ENCODE measurements around the gene ARHGEF4.

The ARHGEF4 gene

DNA sequence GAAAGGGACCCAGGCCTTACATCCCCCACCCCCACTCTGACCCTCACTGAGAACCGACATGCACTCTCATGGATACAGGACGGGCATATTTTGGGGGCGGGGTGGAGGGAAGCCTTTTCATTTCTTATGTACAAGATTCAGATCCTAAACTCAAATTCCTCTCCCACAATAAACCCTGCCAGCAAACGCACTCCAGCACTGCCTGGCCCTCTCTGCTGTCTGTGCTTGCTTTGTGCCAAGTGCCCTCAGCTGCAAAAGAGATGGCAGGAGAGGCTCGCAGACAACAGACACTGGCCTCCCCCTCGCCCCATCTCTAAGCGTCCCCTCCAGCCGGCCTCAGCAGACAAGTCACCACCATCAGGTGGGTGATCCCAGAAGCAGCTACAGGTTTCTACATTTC lies 214.2 kb downstream of the ARHGEF4 start:
- no peak overlapping the region for H2AFZ ChIP-seq (ENCODE audit: low read depth)
- no peaks in the 10 kb centered on the region for H4K20me1 ChIP-seq (ENCODE audit: insufficient read depth)
- H3K36me3 ChIP-seq (ENCODE audit: insufficient read depth) = no peaks in the 10 kb centered on the region

GRCh38 chr2:131052741-131053263 lies 216.1 kb downstream of the ARHGEF4 start:
- Histone ChIP-seq H4K20me1 (ENCODE audit: insufficient read depth) (no peaks in the 10 kb centered on the region), H2AFZ (ENCODE audit: low read depth) (no peak overlapping the region), H3K4me2 (no peak overlapping the region), H3K79me2 (ENCODE audit: insufficient read depth, low read depth) (peaks cover 14% of the 10 kb centered on the region; the same call in 1 of the 2 replicates), H3K9ac (no peak overlapping the region), H3K4me3 (IDR thresholded peaks at IDR 0.05; ENCODE audit: insufficient read depth, low read depth, low read length) (no peak overlapping the region), H3K4me1 (ENCODE audit: low read depth, poor library complexity, severe bottlenecking) (no peaks in the 10 kb centered on the region), H3K36me3 (ENCODE audit: insufficient read depth) (no peaks in the 10 kb centered on the region), H3K27me3 (ENCODE audit: insufficient read depth, low read depth) (no peaks in the 10 kb centered on the region), H3K27ac (no peak overlapping the region)
- TF ChIP-seq, protein P1, sequence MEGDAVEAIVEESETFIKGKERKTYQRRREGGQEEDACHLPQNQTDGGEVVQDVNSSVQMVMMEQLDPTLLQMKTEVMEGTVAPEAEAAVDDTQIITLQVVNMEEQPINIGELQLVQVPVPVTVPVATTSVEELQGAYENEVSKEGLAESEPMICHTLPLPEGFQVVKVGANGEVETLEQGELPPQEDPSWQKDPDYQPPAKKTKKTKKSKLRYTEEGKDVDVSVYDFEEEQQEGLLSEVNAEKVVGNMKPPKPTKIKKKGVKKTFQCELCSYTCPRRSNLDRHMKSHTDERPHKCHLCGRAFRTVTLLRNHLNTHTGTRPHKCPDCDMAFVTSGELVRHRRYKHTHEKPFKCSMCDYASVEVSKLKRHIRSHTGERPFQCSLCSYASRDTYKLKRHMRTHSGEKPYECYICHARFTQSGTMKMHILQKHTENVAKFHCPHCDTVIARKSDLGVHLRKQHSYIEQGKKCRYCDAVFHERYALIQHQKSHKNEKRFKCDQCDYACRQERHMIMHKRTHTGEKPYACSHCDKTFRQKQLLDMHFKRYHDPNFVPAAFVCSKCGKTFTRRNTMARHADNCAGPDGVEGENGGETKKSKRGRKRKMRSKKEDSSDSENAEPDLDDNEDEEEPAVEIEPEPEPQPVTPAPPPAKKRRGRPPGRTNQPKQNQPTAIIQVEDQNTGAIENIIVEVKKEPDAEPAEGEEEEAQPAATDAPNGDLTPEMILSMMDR (conservative IDR thresholded peaks at IDR 0.05; ENCODE audit: low read depth, low read length) = no peak

More for the DNA sequence above, 214.2 kb downstream of the ARHGEF4 start:
- Histone ChIP-seq H3K4me2 (no peak overlapping the region), H3K9ac (no peak overlapping the region), H3K27me3 (ENCODE audit: insufficient read depth, low read depth) (no peaks in the 10 kb centered on the region), H3K4me1 (ENCODE audit: low read depth, poor library complexity, severe bottlenecking) (no peaks in the 10 kb centered on the region), H3K27ac (no peak overlapping the region), H3K79me2 (ENCODE audit: insufficient read depth, low read depth) (peaks cover under 1% of the 10 kb centered on the region; the same call in 1 of the 2 replicates), H3K4me3 (IDR thresholded peaks at IDR 0.05; ENCODE audit: insufficient read depth, low read depth, low read length) (no peak overlapping the region)
- TF ChIP-seq, protein P1 (conservative IDR thresholded peaks at IDR 0.05; ENCODE audit: low read depth, low read length) = no peak

DNA sequence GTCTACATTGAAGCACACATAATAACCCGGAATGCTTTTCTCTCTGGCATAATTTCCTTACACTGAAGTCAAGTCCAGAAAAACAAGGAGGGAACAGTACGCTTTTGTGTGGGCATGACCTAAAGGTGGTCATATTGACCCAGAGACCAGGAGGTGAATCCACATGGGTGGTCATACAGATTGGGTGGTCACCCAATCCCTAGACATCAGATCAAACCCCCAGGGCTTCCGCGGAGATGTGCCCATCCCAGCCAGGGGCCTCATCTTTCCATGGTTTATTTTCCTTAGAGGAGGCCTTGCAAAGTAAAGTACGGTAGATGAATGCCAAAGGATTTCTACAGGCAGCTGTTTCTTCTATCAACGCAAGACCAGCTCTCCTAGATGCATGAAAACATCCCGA lies 217.8 kb downstream of the ARHGEF4 start:
- no peaks in the 10 kb centered on the region for H3K4me1 ChIP-seq (ENCODE audit: low read depth, poor library complexity, severe bottlenecking)
- H3K27ac ChIP-seq = no peak overlapping the region
- H3K4me3 ChIP-seq (IDR thresholded peaks at IDR 0.05; ENCODE audit: insufficient read depth, low read depth, low read length) = no peak overlapping the region
- H3K9ac ChIP-seq = no peak overlapping the region
- TF ChIP-seq, protein P1 (conservative IDR thresholded peaks at IDR 0.05; ENCODE audit: low read depth, low read length) = no peak
- no peak overlapping the region for H3K4me2 ChIP-seq
- peaks cover 22% of the 10 kb centered on the region; the same call in 1 of the 2 replicates for H3K79me2 ChIP-seq (ENCODE audit: insufficient read depth, low read depth)
- no peak overlapping the region for H2AFZ ChIP-seq (ENCODE audit: low read depth)
- H3K36me3 ChIP-seq (ENCODE audit: insufficient read depth) = no peaks in the 10 kb centered on the region
- H3K27me3 ChIP-seq (ENCODE audit: insufficient read depth, low read depth) = no peaks in the 10 kb centered on the region
- no peaks in the 10 kb centered on the region for H4K20me1 ChIP-seq (ENCODE audit: insufficient read depth)

GRCh38 chr2:131055169-131056065 lies 218.7 kb downstream of the ARHGEF4 start:
- H3K4me2 ChIP-seq = no peak overlapping the region
- no peak overlapping the region for H3K4me3 ChIP-seq (IDR thresholded peaks at IDR 0.05; ENCODE audit: insufficient read depth, low read depth, low read length)
- H3K36me3 ChIP-seq (ENCODE audit: insufficient read depth) = no peaks in the 10 kb centered on the region
- no peak overlapping the region for H3K9ac ChIP-seq
- peaks cover 31% of the 10 kb centered on the region; the same call in 1 of the 2 replicates for H3K79me2 ChIP-seq (ENCODE audit: insufficient read depth, low read depth)
- H3K4me1 ChIP-seq (ENCODE audit: low read depth, poor library complexity, severe bottlenecking) = no peaks in the 10 kb centered on the region
- no peaks in the 10 kb centered on the region for H3K27me3 ChIP-seq (ENCODE audit: insufficient read depth, low read depth)
- TF ChIP-seq, protein P1 (conservative IDR thresholded peaks at IDR 0.05; ENCODE audit: low read depth, low read length) = no peak
- no peak overlapping the region for H2AFZ ChIP-seq (ENCODE audit: low read depth)
- H3K27ac ChIP-seq = no peak overlapping the region
- no peaks in the 10 kb centered on the region for H4K20me1 ChIP-seq (ENCODE audit: insufficient read depth)
